ENCODE measurements around the gene FKBP5. TPM values are rescaled to one million over a fixed set of nuclear protein-coding genes. Genes with fewer than 3 reads are reported as not detected.

FKBP5 gene
- total RNA-seq, 4 donors from 2014 or later = 65.0 to 273 (median 103) TPM

DNA sequence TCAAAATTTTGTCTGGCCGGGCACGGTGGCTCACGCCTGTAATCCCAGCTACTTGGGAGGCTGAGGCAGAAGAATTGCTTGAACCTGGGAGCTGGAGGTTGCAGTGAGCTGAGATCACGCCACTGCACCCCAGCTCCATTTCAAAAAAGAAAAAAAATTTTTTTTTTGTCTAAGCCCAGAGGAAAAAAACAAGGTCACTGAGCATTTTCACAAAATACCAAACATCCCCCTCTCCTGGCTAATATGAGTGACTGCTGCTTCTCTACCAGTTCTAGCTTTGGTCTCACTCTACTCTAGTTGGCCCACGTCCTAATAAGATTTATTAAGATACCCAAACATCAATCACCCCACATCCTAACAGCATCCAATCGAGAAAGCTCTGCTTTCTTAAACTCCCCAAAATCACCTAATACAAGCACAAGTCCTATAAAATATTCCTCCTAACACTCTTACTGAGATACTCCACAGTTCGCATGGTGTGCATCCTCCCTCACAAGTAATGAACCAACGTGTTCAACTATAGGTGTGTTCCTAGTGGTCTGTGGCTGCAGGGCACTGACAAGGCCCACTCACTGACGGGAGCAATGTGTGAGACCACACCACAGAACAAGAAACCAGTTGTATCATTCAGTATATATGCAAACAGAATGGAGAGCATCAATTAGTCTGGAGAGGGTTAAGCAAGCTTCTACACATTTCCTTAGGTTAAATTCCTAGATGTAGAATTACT lies 64.2 kb downstream of the FKBP5 start:
- peaks cover 4 to 100% (median 36%) of the 10 kb centered on the region in 3 donors for H3K36me3 ChIP-seq
- 89 to 90% methylated on average over 9 of the region's 9 CpGs for WGBS, 2 donors
- DNase-seq = no peak
- no peak overlapping the region for H3K4me3 ChIP-seq
- H3K4me1 ChIP-seq = peaks cover 0 to 11% (median 0%) of the 10 kb centered on the region in 3 donors
- H3K27ac ChIP-seq = peak overlapping the region in 1 of 4 donors; percentile 0
- no peaks in the 10 kb centered on the region for H3K27me3 ChIP-seq
- intact Hi-C loops (cut with DNase I) = loop anchor here (10.0 kb wide), 1 partner anchor 50 kb away; no protein-coding TSS in a partner anchor
- TF ChIP-seq POLR2A (IDR thresholded peaks at IDR 0.05) (no peak), CTCF (IDR thresholded peaks at IDR 0.05) (peak in 2 of 6 experiments; percentile 9 to 36)
- H3K9me3 ChIP-seq = no peaks in the 10 kb centered on the region

DNA sequence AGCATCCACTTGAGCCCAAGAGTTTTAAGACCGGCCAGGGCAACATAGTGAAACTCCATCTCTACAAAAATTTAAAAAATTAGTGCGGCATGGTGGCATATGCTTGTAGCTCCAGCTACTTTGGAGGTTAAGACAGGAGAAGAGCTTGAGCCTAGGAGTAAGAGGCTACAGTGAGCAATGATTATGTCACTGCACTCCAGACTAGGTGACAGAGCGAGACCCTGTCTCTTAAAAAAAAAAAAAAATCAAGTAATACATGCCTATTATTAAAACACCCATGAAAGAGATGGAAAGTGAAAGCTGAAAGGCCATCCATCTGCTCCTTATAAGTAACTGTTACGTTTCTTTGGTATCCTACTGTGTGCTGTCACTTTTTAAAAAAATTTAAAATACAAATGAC lies 66.4 kb downstream of the FKBP5 start:
- Histone ChIP-seq H3K9me3 (no peaks in the 10 kb centered on the region), H3K36me3 (peaks cover 17 to 100% (median 52%) of the 10 kb centered on the region in 3 donors), H3K4me3 (no peak overlapping the region), H3K4me1 (peaks cover 0 to 13% (median 0%) of the 10 kb centered on the region in 3 donors), H3K27me3 (no peaks in the 10 kb centered on the region), H3K27ac (no peak overlapping the region)
- DNase-seq = no peak
- intact Hi-C loops (cut with DNase I) = loop anchor here (10.0 kb wide), 1 partner anchor 47 kb away; no protein-coding TSS in a partner anchor
- no peak for TF ChIP-seq CTCF (IDR thresholded peaks at IDR 0.05)
- TF ChIP-seq POLR2A (IDR thresholded peaks at IDR 0.05) = no peak
- WGBS, 2 donors = 71 to 92% methylated on average over 4 of the region's 4 CpGs

- no peak for DNase-seq
- Histone ChIP-seq H3K4me3 (no peak overlapping the region), H3K36me3 (peaks cover 17 to 99% (median 53%) of the 10 kb centered on the region in 3 donors), H3K9me3 (no peaks in the 10 kb centered on the region), H3K4me1 (peaks cover 0 to 27% (median 0%) of the 10 kb centered on the region in 3 donors), H3K27ac (no peak overlapping the region), H3K27me3 (no peaks in the 10 kb centered on the region)
- TF ChIP-seq CTCF (IDR thresholded peaks at IDR 0.05) (no peak), POLR2A (IDR thresholded peaks at IDR 0.05) (no peak)
- 81 to 83% methylated on average over 1 of the region's 1 CpG for WGBS, 2 donors
- intact Hi-C loops (cut with DNase I) = loop anchor here (10.0 kb wide), 1 partner anchor 46 kb away; no protein-coding TSS in a partner anchor
Observed at GRCh38 chr6:35620706-35621105, 68.0 kb downstream of the FKBP5 start.

- Histone ChIP-seq H3K36me3 (peaks cover 35 to 99% (median 38%) of the 10 kb centered on the region in 3 donors), H3K27ac (no peak overlapping the region), H3K4me3 (no peak overlapping the region), H3K4me1 (peaks cover 1 to 26% (median 4%) of the 10 kb centered on the region in 3 donors), H3K9me3 (no peaks in the 10 kb centered on the region), H3K27me3 (no peaks in the 10 kb centered on the region)
- no peak for DNase-seq
- TF ChIP-seq CTCF (IDR thresholded peaks at IDR 0.05) (no peak), POLR2A (IDR thresholded peaks at IDR 0.05) (no peak)
- 81 to 88% methylated on average over 1 of the region's 1 CpG for WGBS, 2 donors
- intact Hi-C loops (cut with DNase I) = no loop called here
Observed at GRCh38 chr6:35613762-35614161, 75.0 kb downstream of the FKBP5 start.

GRCh38 chr6:35611240-35611639 lies 77.5 kb downstream of the FKBP5 start:
- DNase-seq = no peak
- Histone ChIP-seq H3K27ac (peak overlapping the region in 2 of 4 donors; percentile 11 to 50), H3K27me3 (no peaks in the 10 kb centered on the region), H3K36me3 (peaks cover 20 to 96% (median 33%) of the 10 kb centered on the region in 3 donors), H3K4me1 (peaks cover 4 to 32% (median 7%) of the 10 kb centered on the region in 3 donors), H3K9me3 (no peaks in the 10 kb centered on the region), H3K4me3 (no peak overlapping the region)
- TF ChIP-seq POLR2A (IDR thresholded peaks at IDR 0.05) (no peak), CTCF (IDR thresholded peaks at IDR 0.05) (no peak)
- 66 to 75% methylated on average over 3 of the region's 3 CpGs for whole genome bisulfite sequencing, 2 donors
- intact Hi-C loops (cut with DNase I) = no loop called here

Measured in esophagus squamous epithelium (tissue), 5 donors.